ENCODE results near the gene LTC4S. TPM values are rescaled to one million over a fixed set of nuclear protein-coding genes. Genes with fewer than 3 reads are reported as not detected.

Gene LTC4S
- total and polyA plus RNA-seq, 9 of the 15 experiments (the other 6 are each of a cell fraction or from before 2014, with no cell fraction given): 0.17 to 0.77 (median 0.75) TPM; not detected in 6

DNA sequence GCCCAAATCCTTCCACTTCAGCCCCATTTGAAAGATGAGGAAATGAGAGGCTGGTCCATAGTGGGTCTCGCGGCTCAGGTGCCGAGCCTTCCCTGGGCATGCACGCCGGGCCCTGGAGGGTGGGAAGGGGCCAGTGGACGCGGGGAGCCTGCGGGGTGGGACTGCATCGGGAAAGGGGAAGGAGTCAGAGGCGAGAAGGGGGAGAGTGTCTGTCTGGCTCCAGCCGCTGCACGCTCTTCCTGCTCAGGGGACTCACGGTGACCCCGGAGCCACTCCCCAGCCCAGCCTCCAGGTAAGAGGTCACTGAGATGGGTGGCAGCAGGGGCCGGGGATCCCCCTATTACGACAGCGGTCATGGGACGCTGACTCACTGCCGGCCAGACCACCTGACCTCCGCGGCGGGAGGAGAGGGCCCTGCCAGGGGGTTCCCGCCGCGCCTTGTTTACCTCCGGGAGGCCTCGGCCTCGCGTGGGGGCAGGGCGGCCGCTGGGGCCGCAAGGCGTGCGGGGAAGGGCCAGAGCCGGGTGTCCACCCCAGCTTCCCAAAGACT lies 25.0 kb downstream of the LTC4S start (continued):
- TF ChIP-seq KAT2B (IDR thresholded peaks at IDR 0.05; ENCODE audit: low read depth, low read length) (no peak), WHSC1 (IDR thresholded peaks at IDR 0.05; ENCODE audit: low read length) (no peak), KHSRP (IDR thresholded peaks at IDR 0.05) (no peak), MECOM (CRISPR knock-in tag; IDR thresholded peaks at IDR 0.05) (no peak), NR2C1 (IDR thresholded peaks at IDR 0.05) (peak; percentile 94), NR2C1 (tag; IDR thresholded peaks at IDR 0.05) (peak; percentile 96), ZNF121 (CRISPR knock-in tag; conservative IDR thresholded peaks at IDR 0.05) (no peak), MCM7 (IDR thresholded peaks at IDR 0.05) (no peak), RBM15 (IDR thresholded peaks at IDR 0.05; ENCODE audit: insufficient read depth, low read length) (no peak), MAFK (IDR thresholded peaks at IDR 0.05; ENCODE audit: low read length) (peak; percentile 54), MEF2A (IDR thresholded peaks at IDR 0.05; ENCODE audit: control insufficient read depth, low read depth, low read length) (0 out of 2 replicates have a peak, but pooled peaks have one; percentile 12), CEBPB (tag; IDR thresholded peaks at IDR 0.05) (peak; percentile 85), TGIF2 (CRISPR knock-in tag; IDR thresholded peaks at IDR 0.05) (no peak)
- TF ChIP-seq, protein P1, sequence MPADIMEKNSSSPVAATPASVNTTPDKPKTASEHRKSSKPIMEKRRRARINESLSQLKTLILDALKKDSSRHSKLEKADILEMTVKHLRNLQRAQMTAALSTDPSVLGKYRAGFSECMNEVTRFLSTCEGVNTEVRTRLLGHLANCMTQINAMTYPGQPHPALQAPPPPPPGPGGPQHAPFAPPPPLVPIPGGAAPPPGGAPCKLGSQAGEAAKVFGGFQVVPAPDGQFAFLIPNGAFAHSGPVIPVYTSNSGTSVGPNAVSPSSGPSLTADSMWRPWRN (IDR thresholded peaks at IDR 0.05; ENCODE audit: low read depth): no peak
- TF ChIP-seq, protein P2, sequence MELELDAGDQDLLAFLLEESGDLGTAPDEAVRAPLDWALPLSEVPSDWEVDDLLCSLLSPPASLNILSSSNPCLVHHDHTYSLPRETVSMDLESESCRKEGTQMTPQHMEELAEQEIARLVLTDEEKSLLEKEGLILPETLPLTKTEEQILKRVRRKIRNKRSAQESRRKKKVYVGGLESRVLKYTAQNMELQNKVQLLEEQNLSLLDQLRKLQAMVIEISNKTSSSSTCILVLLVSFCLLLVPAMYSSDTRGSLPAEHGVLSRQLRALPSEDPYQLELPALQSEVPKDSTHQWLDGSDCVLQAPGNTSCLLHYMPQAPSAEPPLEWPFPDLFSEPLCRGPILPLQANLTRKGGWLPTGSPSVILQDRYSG (tag; conservative IDR thresholded peaks at IDR 0.05; ENCODE audit: low read depth): no peak
- TF ChIP-seq, protein P3, sequence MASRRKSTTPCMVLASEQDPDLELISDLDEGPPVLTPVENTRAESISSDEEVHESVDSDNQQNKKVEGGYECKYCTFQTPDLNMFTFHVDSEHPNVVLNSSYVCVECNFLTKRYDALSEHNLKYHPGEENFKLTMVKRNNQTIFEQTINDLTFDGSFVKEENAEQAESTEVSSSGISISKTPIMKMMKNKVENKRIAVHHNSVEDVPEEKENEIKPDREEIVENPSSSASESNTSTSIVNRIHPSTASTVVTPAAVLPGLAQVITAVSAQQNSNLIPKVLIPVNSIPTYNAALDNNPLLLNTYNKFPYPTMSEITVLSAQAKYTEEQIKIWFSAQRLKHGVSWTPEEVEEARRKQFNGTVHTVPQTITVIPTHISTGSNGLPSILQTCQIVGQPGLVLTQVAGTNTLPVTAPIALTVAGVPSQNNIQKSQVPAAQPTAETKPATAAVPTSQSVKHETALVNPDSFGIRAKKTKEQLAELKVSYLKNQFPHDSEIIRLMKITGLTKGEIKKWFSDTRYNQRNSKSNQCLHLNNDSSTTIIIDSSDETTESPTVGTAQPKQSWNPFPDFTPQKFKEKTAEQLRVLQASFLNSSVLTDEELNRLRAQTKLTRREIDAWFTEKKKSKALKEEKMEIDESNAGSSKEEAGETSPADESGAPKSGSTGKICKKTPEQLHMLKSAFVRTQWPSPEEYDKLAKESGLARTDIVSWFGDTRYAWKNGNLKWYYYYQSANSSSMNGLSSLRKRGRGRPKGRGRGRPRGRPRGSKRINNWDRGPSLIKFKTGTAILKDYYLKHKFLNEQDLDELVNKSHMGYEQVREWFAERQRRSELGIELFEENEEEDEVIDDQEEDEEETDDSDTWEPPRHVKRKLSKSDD (conservative IDR thresholded peaks at IDR 0.05; ENCODE audit: low read length): no peak
- TF ChIP-seq, protein P4, sequence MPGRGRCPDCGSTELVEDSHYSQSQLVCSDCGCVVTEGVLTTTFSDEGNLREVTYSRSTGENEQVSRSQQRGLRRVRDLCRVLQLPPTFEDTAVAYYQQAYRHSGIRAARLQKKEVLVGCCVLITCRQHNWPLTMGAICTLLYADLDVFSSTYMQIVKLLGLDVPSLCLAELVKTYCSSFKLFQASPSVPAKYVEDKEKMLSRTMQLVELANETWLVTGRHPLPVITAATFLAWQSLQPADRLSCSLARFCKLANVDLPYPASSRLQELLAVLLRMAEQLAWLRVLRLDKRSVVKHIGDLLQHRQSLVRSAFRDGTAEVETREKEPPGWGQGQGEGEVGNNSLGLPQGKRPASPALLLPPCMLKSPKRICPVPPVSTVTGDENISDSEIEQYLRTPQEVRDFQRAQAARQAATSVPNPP (IDR thresholded peaks at IDR 0.05; ENCODE audit: borderline replicate concordance, insufficient read depth, insufficient read length): no peak

Data from K562 (cell line).